CD4-positive, alpha-beta memory T cell (primary cell): ENCODE results near the gene LZTS2. TPM values are rescaled to one million over a fixed set of nuclear protein-coding genes. Genes with fewer than 3 reads are reported as not detected.

Experiments
- CTCF ChIA-PET: fragments of 350-600 bp; sonication (Branson Sonifier 250); formaldehyde crosslinking; loops from one replicate; lab custom pipeline; 2021; ENCODE audit warnings: inconsistent platforms; ENCODE audit not compliant: partially characterized antibody; lab: Charles Lee
- POLR2A ChIA-PET: fragments of 350-600 bp; sonication (Branson Sonifier 250); formaldehyde crosslinking; loops from one replicate; lab custom pipeline; 2021; ENCODE audit not compliant: partially characterized antibody; lab: Charles Lee
- DNase-seq, 5 donors: peaks; one replicate each; pipeline versions ENCODE4 v3.0.0 to v3.0.0-alpha.2; 2020 to 2022; ENCODE audit warnings: mixed read lengths in 1 of 5
- H3K27ac ChIP-seq: one replicate; pipeline ENCODE4 v1.7.0; 2013; ENCODE audit warnings: low read depth, low read length
- H3K27me3 ChIP-seq: 2 replicates; pipeline ENCODE4 v1.7.0; 2013; ENCODE audit warnings: mild to moderate bottlenecking, low read length, moderate library complexity; ENCODE audit not compliant: insufficient read depth
- H3K36me3 ChIP-seq: 2 replicates; pipeline ENCODE4 v1.7.0; 2013; ENCODE audit warnings: mild to moderate bottlenecking, low read length, moderate library complexity; ENCODE audit not compliant: insufficient read depth
- H3K4me1 ChIP-seq: 2 replicates; pipeline ENCODE4 v1.7.0; 2013; ENCODE audit warnings: mild to moderate bottlenecking, low read length, moderate library complexity; ENCODE audit not compliant: insufficient read depth
- H3K4me3 ChIP-seq, 2 donors: one replicate each; pipeline ENCODE4 v1.7.0; 2013; ENCODE audit warnings: low read length in 2 of 2, mild to moderate bottlenecking in 1 of 2
- H3K9me3 ChIP-seq, 2 donors: one replicate each; pipeline ENCODE4 v1.7.0; 2013; ENCODE audit warnings: low read length in 2 of 2, control low read depth in 1 of 2; ENCODE audit not compliant: control insufficient read depth in 1 of 2
- H3K27ac Mint-ChIP-seq, 7 donors: one replicate each; pipeline ENCODE4 v1.8.0; 2020 to 2021; ENCODE audit warnings: mixed read lengths in 7 of 7, mild to moderate bottlenecking in 6 of 7, inconsistent platforms in 3 of 7, moderate library complexity in 3 of 7
- H3K27me3 Mint-ChIP-seq, 2 donors: one replicate each; pipeline ENCODE4 v1.8.0; 2020 to 2021; ENCODE audit warnings: mixed read lengths in 2 of 2
- H3K36me3 Mint-ChIP-seq, 2 donors: one replicate each; pipeline ENCODE4 v1.8.0; 2020 to 2021; ENCODE audit warnings: mixed read lengths in 2 of 2, inconsistent platforms in 1 of 2, mild to moderate bottlenecking in 1 of 2
- H3K4me1 Mint-ChIP-seq, 4 donors: one replicate each; pipeline ENCODE4 v1.8.0; 2020 to 2021; ENCODE audit warnings: mixed read lengths in 4 of 4, mild to moderate bottlenecking in 1 of 4
- H3K4me3 Mint-ChIP-seq, 8 donors: one replicate each; pipeline ENCODE4 v1.8.0; 2020 to 2021; ENCODE audit warnings: mixed read lengths in 8 of 8, mild to moderate bottlenecking in 7 of 8, moderate library complexity in 6 of 8, inconsistent platforms in 3 of 8
- H3K9me3 Mint-ChIP-seq, 8 donors: one replicate each; pipeline ENCODE4 v1.8.0; 2020 to 2021; ENCODE audit warnings: mixed read lengths in 8 of 8, mild to moderate bottlenecking in 5 of 8, inconsistent platforms in 3 of 8, moderate library complexity in 1 of 8
- intact Hi-C: fragments of 100-400 bp; cut with micrococcal nuclease; formaldehyde crosslinking; loops from one replicate; pipeline ENCODE4 v1.15.1; 2023
- polyA plus RNA-seq, 2 donors: library from polyadenylated mRNA; unstranded; fragments of 300-500 nt; fragmentation: Illumina TruSeq; gene quantifications; one replicate each; pipeline ENCODE4 v1.2.3, GENCODE V29; 2021
- total RNA-seq, 2 experiments: library from RNA; stranded (reverse); gene quantifications; one replicate each; pipeline ENCODE4 v1.2.3, GENCODE V29; 2021

Gene LZTS2
- total and polyA plus RNA-seq, 4 experiments from 2014 or later = 8.4 to 33.9 (median 26.6) TPM

DNA sequence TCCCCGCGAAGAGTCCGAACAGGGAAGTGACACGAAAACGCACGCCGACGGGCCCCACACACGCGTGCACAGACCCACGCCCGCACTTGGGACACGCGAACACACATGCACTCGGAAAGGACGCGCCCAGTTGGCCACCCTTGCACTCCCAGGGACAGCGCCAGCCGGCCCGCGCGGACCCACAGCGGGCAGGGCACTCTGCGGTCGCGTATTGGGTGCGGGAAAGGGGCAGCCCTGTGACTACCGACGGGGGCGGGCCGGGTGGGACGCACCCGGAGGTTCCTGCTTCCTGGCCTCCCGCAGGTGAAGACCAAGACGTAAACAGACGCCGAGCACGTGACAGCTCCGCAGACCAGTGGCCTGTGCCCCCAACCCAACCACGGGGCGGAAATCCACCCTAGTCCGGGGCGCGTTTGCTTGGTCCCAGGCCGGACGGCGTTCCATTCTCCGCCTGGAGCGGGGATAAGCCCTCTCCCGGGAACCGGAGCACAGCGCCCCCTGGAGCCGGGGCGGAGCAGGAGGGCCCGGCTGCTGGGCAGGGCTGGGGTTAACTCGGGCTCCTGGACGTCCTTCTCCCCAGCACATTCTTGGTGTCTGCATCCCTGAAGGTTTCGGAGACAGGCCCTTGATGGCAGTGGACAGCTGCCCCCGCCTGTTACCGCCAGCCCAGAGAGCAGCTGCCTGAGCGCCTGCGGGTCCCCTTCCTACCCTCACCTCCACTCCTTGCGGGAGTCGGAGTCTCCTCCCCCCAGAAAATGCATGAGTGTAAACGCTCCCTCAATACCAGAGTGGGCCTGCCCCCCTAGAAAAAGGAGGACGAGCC is 2.0 kb upstream of the LZTS2 start:
- H3K4me3 Mint-ChIP-seq = peak overlapping the region; percentile 84 to 98 (median 91)
- H3K27ac ChIP-seq = peak overlapping the region; percentile 83
- POLR2A ChIA-PET = interaction anchor here (0.7 to 6.1 kb wide), 18 partner anchors 9 to 471 kb away, joined by 3 to 90 read pairs (median 4); partner anchors contain the start of genes KAZALD1, MRPL43, PDZD7 and SEMA4G
- CTCF ChIA-PET = interaction anchor here (0.9 to 12.0 kb wide), 25 partner anchors 10 to 1126 kb away, joined by 3 to 171 read pairs (median 6); partner anchors contain the start of genes KAZALD1, MRPL43, PDZD7 and SEMA4G
- peak overlapping the region; percentile 82 to 98 (median 95) for H3K27ac Mint-ChIP-seq
- H3K36me3 ChIP-seq = no peaks in the 10 kb centered on the region
- no peaks in the 10 kb centered on the region for H3K27me3 ChIP-seq
- DNase-seq = peak; percentile 68 to 80 (median 72)
- no peaks in the 10 kb centered on the region for H3K9me3 ChIP-seq
- peaks cover 24% of the 10 kb centered on the region for H3K4me1 ChIP-seq
- peaks cover 15 to 34% (median 24%) of the 10 kb centered on the region in 4 donors for H3K4me1 Mint-ChIP-seq
- intact Hi-C loops = loop anchor here (1.0 to 10.0 kb wide), 8 partner anchors 10 to 463 kb away; partner anchors contain the start of genes HIF1AN, KAZALD1, MRPL43 and PDZD7
- H3K27me3 Mint-ChIP-seq = no peaks in the 10 kb centered on the region
- peaks cover 4 to 26% of the 10 kb centered on the region in 2 donors for H3K36me3 Mint-ChIP-seq
- peaks cover 0 to 3% (median 0%) of the 10 kb centered on the region in 8 donors for H3K9me3 Mint-ChIP-seq
- H3K4me3 ChIP-seq = peak overlapping the region; percentile 44 to 64

DNA sequence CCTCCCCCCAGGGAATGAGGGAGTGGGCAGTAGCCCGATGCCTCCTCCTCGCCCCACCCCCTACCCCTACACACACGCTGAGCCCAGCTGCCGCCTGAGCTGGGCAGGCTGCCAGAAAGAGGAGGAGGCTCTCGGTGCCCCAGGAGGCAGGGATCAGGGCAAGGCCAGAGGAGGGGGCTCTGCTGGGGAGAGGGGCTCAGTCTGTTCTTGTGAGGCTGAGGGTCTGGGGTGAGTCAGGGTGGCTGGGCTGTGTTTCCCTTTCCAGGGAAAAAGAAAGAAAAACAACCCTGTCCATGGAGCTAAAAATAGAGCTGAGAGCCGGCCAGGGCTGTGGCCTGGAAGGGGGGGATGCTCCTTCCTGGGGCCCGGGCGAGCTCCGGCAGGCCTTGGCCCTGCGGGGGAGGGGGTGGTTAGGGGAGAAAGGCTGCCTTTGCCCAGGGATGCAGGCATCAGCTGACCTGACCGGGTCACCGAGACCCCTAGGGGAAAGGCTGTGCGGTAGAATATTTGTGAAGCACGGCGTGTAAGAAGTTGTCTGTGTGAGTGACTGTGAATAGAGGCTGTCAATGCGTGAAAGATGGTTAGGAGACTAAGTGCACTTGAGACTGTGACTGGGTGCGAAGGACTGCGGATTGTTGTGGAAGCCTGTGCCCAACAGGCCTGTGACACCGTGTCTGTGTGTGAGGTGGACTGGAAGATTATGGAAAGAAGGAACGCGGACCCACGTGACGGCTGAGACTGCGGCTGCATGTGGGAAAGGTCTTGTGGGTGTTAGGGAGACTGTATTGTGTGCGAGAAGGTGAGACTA is 1.2 kb upstream of the LZTS2 start:
- Mint-ChIP-seq H3K27ac (peak overlapping the region; percentile 82 to 96 (median 95)), H3K9me3 (peaks cover 0 to 3% (median 0%) of the 10 kb centered on the region in 8 donors), H3K4me3 (peak overlapping the region; percentile 84 to 98 (median 91)), H3K36me3 (peaks cover 4 to 25% of the 10 kb centered on the region in 2 donors), H3K27me3 (no peaks in the 10 kb centered on the region), H3K4me1 (peaks cover 15 to 34% (median 24%) of the 10 kb centered on the region in 4 donors)
- Histone ChIP-seq H3K27ac (peak overlapping the region; percentile 83), H3K4me3 (peak overlapping the region; percentile 64 to 73), H3K9me3 (no peaks in the 10 kb centered on the region), H3K4me1 (peaks cover 24% of the 10 kb centered on the region), H3K36me3 (no peaks in the 10 kb centered on the region), H3K27me3 (no peaks in the 10 kb centered on the region)
- ChIA-PET POLR2A (interaction anchor here (0.7 to 6.1 kb wide), 11 partner anchors 8 to 86 kb away, joined by 3 to 90 read pairs (median 8); partner anchors contain the start of genes KAZALD1, MRPL43, PDZD7 and SFXN3), CTCF (interaction anchor here (0.6 to 12.0 kb wide), 25 partner anchors 9 to 1125 kb away, joined by 3 to 171 read pairs (median 6); partner anchors contain the start of genes KAZALD1, MRPL43, PDZD7 and SEMA4G)
- intact Hi-C loops = loop anchor here (1.0 to 10.0 kb wide), 4 partner anchors 16 to 464 kb away; partner anchors contain the start of genes HIF1AN and SLF2
- DNase-seq = peak; percentile 68 to 77 (median 69)

DNA sequence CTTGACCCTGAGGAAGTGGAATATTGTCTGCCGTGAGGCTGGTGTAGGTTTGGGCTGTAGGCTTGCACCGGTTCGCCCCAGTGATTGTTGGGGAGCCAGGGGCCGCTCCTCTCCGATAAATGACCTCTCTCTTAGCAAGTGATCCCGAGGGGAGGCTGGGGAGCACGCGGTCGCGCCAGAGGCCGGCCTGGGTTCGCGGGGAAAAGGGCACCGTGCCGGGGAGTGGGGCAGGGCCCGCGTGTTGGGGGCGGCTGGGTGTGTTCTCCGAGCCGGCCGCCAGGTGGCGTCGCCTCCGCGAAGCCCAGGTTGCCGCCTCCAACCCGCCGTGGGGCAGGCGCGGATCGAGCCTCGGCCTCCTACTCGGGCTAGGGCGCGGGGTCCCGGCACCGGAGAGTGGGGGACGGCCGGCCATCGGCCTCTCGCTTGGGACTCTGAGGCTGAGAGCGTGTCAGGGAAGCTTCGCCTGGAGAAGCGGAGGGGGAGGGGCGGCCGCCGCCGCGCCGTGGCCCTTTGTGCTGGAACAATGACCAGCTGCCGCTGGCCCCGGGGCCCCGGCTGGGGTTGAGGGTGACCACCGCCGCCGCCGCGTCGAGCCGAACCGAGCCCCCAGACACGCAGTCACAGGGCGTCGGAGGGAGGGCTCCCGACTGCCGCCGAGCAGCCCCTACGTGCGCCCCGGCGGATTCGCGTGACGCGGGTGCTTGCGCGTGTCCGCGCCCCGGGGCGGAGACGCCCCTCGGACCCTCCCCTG is 442 bp upstream of the LZTS2 start:
- Histone ChIP-seq H3K36me3 (no peaks in the 10 kb centered on the region), H3K27ac (peak overlapping the region; percentile 83), H3K9me3 (no peaks in the 10 kb centered on the region), H3K4me1 (peaks cover 24% of the 10 kb centered on the region), H3K27me3 (no peaks in the 10 kb centered on the region), H3K4me3 (peak overlapping the region; percentile 64 to 73)
- CTCF ChIA-PET = interaction anchor here (0.7 to 12.0 kb wide), 13 partner anchors 10 to 86 kb away, joined by 3 to 171 read pairs (median 10); partner anchors contain the start of genes KAZALD1, MRPL43, PDZD7 and SEMA4G
- POLR2A ChIA-PET = interaction anchor here (0.9 to 6.1 kb wide), 4 partner anchors 12 to 51 kb away, joined by 3 to 90 read pairs (median 46); partner anchors contain the start of genes MRPL43, PDZD7, SFXN3 and TWNK
- Mint-ChIP-seq H3K4me1 (peaks cover 15 to 34% (median 24%) of the 10 kb centered on the region in 4 donors), H3K9me3 (peaks cover 0 to 3% (median 0%) of the 10 kb centered on the region in 8 donors), H3K27me3 (no peaks in the 10 kb centered on the region), H3K27ac (peak overlapping the region; percentile 82 to 96 (median 94)), H3K36me3 (peaks cover 4 to 21% of the 10 kb centered on the region in 2 donors), H3K4me3 (peak overlapping the region; percentile 84 to 98 (median 91))
- intact Hi-C loops = loop anchor here (1.0 to 10.0 kb wide), 4 partner anchors 15 to 464 kb away; partner anchors contain the start of genes HIF1AN and SLF2
- peak; percentile 73 to 86 (median 79) for DNase-seq

DNA sequence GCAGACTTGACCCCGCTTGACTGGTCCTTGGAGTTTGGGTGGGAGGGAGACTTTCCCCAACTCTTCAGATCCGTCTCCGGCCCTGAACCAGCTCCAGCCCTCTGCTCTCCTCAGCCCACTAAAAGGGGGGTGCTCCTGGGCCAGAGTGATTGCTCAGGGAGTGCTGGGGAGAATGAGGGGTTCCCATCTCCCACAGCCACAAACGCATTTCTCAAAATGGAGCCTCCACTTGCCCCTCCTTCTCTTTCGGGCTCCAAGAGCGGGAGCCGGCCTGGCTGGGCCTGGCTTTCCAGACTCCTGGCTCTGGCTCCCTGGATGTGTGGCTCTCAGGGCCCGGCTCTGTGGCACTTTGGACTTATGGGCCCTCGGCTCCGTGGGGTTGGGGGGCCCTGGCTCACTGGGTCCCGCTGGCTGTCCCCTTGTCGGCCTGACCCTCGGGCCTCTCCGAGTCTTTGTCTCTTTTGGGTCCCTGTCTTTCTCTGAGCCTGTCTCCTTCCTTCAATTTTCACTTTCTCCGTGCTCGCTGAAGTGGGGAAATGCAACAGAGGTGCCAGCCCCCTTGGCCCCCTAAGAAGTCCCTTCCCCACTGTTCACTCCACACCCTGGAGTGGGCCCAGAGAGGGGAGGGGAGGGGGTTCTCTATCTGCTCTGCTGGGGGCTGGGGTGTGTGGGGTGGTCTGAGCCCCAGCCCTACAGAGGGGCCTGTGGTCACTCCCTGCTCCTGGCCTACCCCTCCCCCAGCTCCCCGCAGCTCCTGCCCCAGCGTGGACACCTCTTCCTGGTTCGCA is 713 bp downstream of the LZTS2 start:
- Mint-ChIP-seq H3K4me1 (peaks cover 15 to 33% (median 22%) of the 10 kb centered on the region in 4 donors), H3K27me3 (no peaks in the 10 kb centered on the region), H3K9me3 (peaks cover 0 to 3% (median 0%) of the 10 kb centered on the region in 8 donors), H3K27ac (peak overlapping the region; percentile 29 to 90 (median 70)), H3K36me3 (peaks cover 0 to 18% of the 10 kb centered on the region in 2 donors), H3K4me3 (peak overlapping the region; percentile 64 to 84 (median 80))
- no peak overlapping the region for H3K27ac ChIP-seq
- CTCF ChIA-PET = interaction anchor here (1.0 to 1.5 kb wide), 3 partner anchors 12 to 25 kb away, joined by 3 to 6 read pairs (median 4); no protein-coding TSS in a partner anchor
- no peaks in the 10 kb centered on the region for H3K9me3 ChIP-seq
- no peaks in the 10 kb centered on the region for H3K36me3 ChIP-seq
- intact Hi-C loops = no loop called here
- POLR2A ChIA-PET = interaction anchor here (1.5 to 6.1 kb wide), 3 partner anchors 13 to 30 kb away, joined by 7 to 90 read pairs (median 84); partner anchors contain the start of genes MRPL43, PDZD7, SFXN3 and TWNK
- no peaks in the 10 kb centered on the region for H3K27me3 ChIP-seq
- DNase-seq = no peak
- H3K4me1 ChIP-seq = peaks cover 24% of the 10 kb centered on the region
- H3K4me3 ChIP-seq = no peak overlapping the region

DNA sequence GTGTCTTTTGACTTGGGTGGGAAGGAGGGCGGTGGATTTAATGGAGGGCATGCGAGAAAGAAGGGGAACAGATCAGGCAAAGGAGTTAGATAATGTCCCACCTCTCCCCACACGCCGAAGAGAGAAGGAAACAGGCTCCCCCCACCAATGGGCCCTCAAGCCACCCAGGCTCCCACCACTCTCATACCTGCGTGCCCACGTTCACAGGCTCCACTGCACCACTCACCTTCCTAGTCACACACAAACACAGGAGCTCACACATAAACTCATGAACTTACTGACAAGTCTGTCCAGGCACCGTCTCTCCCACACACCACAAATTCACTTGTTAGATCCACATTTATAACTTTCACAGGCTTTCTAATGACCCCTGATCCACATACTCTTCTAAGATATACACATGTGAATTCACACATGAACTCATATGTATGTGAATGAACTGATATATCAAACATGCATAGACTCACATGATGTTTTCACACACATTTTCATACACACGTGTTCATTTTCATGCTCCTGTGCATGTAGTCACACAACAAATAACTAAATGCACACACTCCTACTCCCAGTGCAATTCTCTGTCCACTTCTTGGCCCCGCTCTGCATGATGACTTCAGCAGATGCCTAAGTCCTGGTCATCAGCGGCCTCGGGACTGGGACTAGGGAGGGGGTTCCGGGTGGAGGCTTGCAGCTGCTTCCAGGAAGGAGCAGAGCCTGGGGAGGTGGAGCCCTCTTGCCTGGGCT is 1.5 kb downstream of the LZTS2 start:
- H3K4me3 Mint-ChIP-seq = peak overlapping the region; percentile 64 to 84 (median 80)
- POLR2A ChIA-PET = interaction anchor here (6.1 kb wide), 1 partner anchor 14 kb away, joined by 84 read pairs; the partner anchor contains the start of genes MRPL43 and TWNK

More for the DNA sequence above, 1.5 kb downstream of the LZTS2 start:
- Mint-ChIP-seq H3K27ac (peak overlapping the region; percentile 31 to 90 (median 66)), H3K27me3 (no peaks in the 10 kb centered on the region), H3K4me1 (peaks cover 15 to 30% (median 22%) of the 10 kb centered on the region in 4 donors), H3K36me3 (peaks cover 0 to 21% of the 10 kb centered on the region in 2 donors), H3K9me3 (peaks cover 0 to 3% (median 0%) of the 10 kb centered on the region in 8 donors)
- Histone ChIP-seq H3K27me3 (no peaks in the 10 kb centered on the region), H3K4me3 (no peak overlapping the region), H3K27ac (no peak overlapping the region), H3K36me3 (no peaks in the 10 kb centered on the region), H3K9me3 (no peaks in the 10 kb centered on the region), H3K4me1 (peaks cover 24% of the 10 kb centered on the region)
- intact Hi-C loops = no loop called here
- CTCF ChIA-PET = interaction anchor here (1.0 to 2.2 kb wide), 3 partner anchors 11 to 15 kb away, joined by 3 to 7 read pairs (median 6); no protein-coding TSS in a partner anchor
- no peak for DNase-seq
